Omental fat pad (tissue), 4 donors: Measurements from ENCODE around the gene SMIM14. TPM values are rescaled to one million over a fixed set of nuclear protein-coding genes. Genes with fewer than 3 reads are reported as not detected.

Experiments used
- ATAC-seq: fragments of 150-250 bp; one replicate; pipeline ENCODE4 v1.9.1; 2016; ENCODE audit warnings: mild to moderate bottlenecking, moderate library complexity; ENCODE audit not compliant: low FRiP score
- DNase-seq: peaks from one replicate; pipeline ENCODE4 v3.0.0-alpha.2; 2019; ENCODE audit warnings: low spot score
- CTCF ChIP-seq, 3 donors: fragments of 450-650 bp; IDR thresholded peaks; one replicate each; pipeline ENCODE4 v1.5.1; 2016 to 2017; ENCODE audit warnings: antibody characterized with exemption in 3 of 3, mild to moderate bottlenecking in 3 of 3, moderate library complexity in 2 of 3
- total RNA-seq, 4 donors: library from RNA; depleted of rRNA; stranded (reverse); fragments of >200 nt; gene quantifications; one replicate each; pipeline ENCODE4 v1.1.0, GENCODE V29; 2016

The SMIM14 gene
- total RNA-seq, 4 donors from 2014 or later: 24.6 to 69.4 (median 35.2) TPM

- TF ChIP-seq CTCF (IDR thresholded peaks at IDR 0.05): no peak
- ATAC-seq (no peak), DNase-seq (no peak)
Observed at GRCh38 chr4:39596971-39597370, 41.7 kb downstream of the SMIM14 start.

GRCh38 chr4:39591290-39591689, 47.4 kb downstream of the SMIM14 start:
- DNase-seq (no peak), ATAC-seq (no peak)
- TF ChIP-seq CTCF (IDR thresholded peaks at IDR 0.05): no peak

GRCh38 chr4:39587881-39588280, 50.8 kb downstream of the SMIM14 start:
- DNase-seq: no peak
- no peak for ATAC-seq
- TF ChIP-seq CTCF (IDR thresholded peaks at IDR 0.05): no peak

GRCh38 chr4:39574946-39575345, 63.7 kb downstream of the SMIM14 start:
- DNase-seq (no peak), ATAC-seq (no peak)
- no peak for TF ChIP-seq CTCF (IDR thresholded peaks at IDR 0.05)

- DNase-seq (no peak), ATAC-seq (no peak)
- TF ChIP-seq CTCF (IDR thresholded peaks at IDR 0.05): no peak
Observed at GRCh38 chr4:39571504-39571903, 67.2 kb downstream of the SMIM14 start.

- DNase-seq (no peak), ATAC-seq (no peak)
- TF ChIP-seq CTCF (IDR thresholded peaks at IDR 0.05): no peak
Observed at GRCh38 chr4:39571054-39571453, 67.6 kb downstream of the SMIM14 start.

GRCh38 chr4:39569209-39569608, 69.5 kb downstream of the SMIM14 start:
- TF ChIP-seq CTCF (IDR thresholded peaks at IDR 0.05): no peak
- no peak for DNase-seq
- ATAC-seq: no peak
